HL-60/S4 treated with retinoic acid at 250 ng/mL for 4 days and 3 days (cell line): ENCODE data around the gene FCER1A.
"Not testable (repeated sequence)": the region's sequence is repeated elsewhere in the genome, so short reads cannot be mapped to it uniquely, and the experiment has no call there.

Experiments
- in situ Hi-C: fragments of 300-500 bp; cut with MboI; formaldehyde crosslinking; loops from 2 replicates; pipeline ENCODE4 v1.7.0; 2022; ENCODE audit warnings: low sequenced_read_pairs

FCER1A gene

DNA sequence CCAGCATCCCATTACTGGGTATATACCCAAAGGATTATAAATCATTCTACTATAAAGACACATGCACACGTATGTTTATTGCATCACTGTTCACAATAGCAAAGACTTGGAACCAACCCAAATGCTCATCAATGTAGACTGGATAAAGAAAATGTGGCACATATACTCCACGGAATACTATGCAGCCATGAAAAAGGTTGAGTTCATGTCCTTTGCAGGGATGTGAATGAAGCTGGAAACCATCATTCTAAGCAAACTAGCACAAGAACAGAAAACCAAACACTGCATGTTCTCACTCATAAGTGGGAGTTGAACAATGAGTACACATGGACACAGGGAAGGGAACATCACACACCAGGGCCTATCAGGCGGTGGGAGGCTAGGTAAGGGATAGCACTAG is 47.2 kb downstream of the FCER1A start:
- in situ Hi-C loops = not testable (repeated sequence)

DNA sequence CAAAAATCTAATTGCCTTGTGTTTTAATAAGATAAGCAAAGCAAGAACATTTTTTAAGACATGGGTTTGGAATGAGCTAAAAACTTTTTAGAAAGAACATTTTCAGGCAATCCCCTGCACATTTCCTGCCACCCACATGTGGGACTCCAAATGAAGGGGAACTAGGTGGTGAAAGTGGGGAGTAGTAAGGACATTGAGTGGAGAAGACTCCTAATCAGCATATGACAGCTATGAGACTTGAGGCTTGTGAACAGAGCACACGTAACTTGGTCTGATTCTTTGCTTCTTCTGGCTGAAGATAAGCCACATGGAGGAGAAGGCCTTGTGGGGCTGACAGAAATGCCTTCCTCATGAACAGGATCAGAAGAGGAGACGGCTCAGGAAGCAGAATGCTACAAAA is 50.3 kb downstream of the FCER1A start:
- in situ Hi-C loops = no loop called here
